Measurements from ENCODE around the gene CRISPLD2.

DNA sequence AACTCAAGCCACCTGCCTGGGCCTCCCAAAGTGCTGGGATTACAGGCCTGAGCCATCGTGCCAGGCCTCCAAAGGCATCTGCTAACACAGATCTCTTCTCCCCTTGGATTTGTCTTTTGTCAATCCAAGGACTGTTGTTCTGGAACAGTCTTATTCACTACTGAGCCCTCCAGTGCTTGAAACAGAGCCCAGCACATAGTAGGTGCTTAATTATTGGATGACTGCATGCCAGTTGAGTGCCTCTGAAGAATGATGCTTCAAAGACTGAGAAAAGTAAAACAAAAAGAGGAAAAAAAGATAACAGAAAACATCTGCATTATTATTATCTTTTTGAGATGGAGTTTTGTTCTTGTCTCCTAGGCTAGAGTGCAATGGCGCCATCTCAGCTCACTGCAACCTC lies 1.7 kb upstream of the CRISPLD2 start:
- no peak for TF ChIP-seq EZH2 (optimal IDR thresholded peaks at IDR 0.05; ENCODE audit: low read depth, low read length)
- TF ChIP-seq, protein P1, sequence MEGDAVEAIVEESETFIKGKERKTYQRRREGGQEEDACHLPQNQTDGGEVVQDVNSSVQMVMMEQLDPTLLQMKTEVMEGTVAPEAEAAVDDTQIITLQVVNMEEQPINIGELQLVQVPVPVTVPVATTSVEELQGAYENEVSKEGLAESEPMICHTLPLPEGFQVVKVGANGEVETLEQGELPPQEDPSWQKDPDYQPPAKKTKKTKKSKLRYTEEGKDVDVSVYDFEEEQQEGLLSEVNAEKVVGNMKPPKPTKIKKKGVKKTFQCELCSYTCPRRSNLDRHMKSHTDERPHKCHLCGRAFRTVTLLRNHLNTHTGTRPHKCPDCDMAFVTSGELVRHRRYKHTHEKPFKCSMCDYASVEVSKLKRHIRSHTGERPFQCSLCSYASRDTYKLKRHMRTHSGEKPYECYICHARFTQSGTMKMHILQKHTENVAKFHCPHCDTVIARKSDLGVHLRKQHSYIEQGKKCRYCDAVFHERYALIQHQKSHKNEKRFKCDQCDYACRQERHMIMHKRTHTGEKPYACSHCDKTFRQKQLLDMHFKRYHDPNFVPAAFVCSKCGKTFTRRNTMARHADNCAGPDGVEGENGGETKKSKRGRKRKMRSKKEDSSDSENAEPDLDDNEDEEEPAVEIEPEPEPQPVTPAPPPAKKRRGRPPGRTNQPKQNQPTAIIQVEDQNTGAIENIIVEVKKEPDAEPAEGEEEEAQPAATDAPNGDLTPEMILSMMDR (IDR thresholded peaks at IDR 0.05; ENCODE audit: low read length) = no peak
